GM21619 (cell line): Measurements from ENCODE around the gene SEMA4F.

Experiments
- ATAC-seq: cut with Tn5 transposase; IDR thresholded peaks from one replicate; pipeline ENCODE4 v1.9.1; 2021; ENCODE audit not compliant: unreplicated experiment

Gene SEMA4F

GRCh38 chr2:74659462-74659861 lies 5.4 kb downstream of the SEMA4F start:
- ATAC-seq: no peak

GRCh38 chr2:74668087-74668486 lies 14.0 kb downstream of the SEMA4F start:
- ATAC-seq: no peak

- ATAC-seq: no peak
Measured at GRCh38 chr2:74670263-74670662, 16.2 kb downstream of the SEMA4F start.

DNA sequence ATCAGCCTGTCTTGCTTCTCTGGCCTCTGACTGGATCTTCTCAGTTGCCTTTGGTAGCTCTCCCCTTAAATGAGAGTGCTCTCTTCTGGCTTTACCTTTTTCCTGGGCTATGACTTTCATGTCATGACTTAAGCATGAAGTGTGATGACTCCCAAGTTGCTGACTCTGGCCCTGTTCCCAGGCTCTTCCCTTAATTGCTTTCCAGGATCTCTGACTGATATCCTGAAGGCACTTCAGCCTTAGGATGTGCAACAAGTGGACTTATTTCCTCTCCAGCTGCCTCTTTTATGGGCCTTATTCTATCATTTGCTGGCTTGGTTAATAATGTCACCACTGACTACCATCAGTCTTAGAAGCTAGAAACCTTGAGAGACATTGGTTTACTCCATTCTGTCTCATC lies 17.4 kb downstream of the SEMA4F start:
- no peak for ATAC-seq

DNA sequence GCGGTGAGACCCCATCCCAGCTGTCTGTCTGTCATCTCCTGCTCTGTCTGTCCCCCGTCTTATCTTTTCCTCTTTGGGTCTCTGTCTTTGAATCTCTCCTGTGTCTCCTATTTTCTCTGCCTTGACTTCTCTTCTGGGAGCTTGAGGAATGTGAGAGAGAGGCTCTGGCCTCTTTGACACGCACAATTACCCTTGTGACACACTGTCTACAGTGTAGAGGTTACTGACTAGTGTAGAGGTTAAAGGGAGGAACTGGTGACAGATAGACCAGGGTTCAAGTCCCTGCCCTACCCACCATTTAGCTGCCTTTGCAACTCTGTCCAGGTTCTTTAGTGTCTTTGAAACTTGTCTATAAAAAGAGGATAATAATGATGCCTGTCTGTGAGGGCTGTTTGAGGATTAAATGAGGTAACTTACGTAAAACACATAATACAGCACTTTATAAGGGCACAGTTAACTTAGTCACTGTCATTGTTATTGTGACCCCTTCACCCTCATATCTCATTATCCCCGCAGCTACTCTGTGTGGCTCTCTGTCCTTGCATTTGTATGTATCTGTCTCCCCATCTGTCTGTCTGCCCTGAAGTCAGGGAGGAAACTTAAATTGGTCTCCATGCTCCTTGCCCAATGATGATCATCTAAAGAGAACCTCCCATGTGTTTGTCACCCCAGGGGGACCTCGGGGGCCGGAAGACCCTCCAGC lies 19.9 kb downstream of the SEMA4F start:
- no peak for ATAC-seq

DNA sequence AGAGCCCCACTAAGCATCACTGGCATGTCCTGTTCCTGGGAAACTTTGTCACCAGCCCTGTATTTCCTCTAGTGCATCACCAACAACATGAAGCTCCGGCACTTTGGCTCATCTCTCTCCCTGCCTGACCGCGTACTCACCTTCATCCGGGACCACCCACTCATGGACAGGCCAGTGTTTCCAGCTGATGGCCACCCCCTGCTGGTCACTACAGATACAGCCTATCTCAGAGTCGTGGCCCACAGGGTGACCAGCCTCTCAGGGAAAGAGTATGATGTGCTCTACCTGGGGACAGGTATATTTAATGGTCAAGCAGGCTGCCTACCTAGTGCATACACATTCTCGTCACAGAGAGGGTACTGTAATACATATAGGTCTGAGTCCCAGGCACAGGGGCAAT lies 21.0 kb downstream of the SEMA4F start:
- ATAC-seq: no peak

DNA sequence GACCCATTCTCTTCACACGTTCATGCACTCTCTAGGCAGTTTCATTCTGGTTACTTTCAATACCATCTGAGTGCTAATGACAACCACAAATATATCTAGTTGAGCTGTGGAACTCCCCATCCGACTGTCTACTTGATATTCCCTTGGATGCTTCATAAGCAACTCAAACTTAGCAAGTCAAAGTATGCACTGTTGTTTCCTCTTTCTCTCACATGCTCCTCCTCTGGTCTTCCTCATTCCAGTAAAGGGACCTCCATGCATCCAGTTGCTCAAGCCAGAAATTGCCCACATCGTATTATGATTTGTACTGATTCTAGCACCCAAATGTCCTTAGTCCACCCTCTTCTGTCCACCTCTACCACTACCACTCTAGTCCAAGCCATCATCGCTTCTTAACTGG lies 22.3 kb downstream of the SEMA4F start:
- ATAC-seq: no peak

DNA sequence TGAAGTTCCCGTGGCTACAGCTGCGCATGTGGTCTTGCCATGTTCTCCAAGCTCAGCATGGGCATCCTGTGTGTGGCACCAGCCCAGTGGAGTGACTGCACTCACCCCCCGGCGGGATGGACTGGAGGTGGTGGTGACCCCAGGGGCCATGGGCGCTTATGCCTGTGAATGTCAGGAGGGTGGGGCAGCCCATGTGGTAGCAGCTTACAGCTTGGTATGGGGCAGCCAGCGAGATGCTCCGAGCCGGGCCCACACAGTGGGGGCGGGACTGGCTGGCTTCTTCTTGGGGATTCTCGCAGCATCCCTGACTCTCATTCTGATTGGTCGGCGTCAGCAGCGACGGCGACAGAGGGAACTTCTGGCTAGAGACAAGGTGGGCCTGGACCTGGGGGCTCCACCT lies 25.6 kb downstream of the SEMA4F start:
- ATAC-seq: no peak

GRCh38 chr2:74682501-74682900 lies 28.5 kb downstream of the SEMA4F start:
- ATAC-seq: no peak

DNA sequence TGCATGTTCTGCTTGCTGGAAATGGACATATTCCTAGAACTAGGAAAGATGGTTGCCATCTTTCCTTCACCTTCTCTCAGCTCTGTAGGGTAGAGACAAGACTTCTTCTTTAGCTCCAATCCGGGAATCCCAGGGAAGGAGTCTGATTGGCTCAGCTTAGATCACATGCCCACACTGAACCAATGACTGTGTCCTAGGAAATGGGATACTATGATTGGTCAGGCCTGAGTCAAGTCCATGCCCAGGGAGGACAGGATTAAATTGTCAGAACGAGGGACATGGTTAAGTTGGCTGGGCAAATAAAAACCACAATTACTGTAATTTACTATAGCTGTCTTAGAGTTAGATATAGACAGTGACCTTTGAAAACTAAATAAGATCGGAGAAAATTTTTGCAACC lies 31.4 kb downstream of the SEMA4F start:
- ATAC-seq: no peak

- ATAC-seq: no peak
Measured at GRCh38 chr2:74688881-74689280, 34.8 kb downstream of the SEMA4F start.

DNA sequence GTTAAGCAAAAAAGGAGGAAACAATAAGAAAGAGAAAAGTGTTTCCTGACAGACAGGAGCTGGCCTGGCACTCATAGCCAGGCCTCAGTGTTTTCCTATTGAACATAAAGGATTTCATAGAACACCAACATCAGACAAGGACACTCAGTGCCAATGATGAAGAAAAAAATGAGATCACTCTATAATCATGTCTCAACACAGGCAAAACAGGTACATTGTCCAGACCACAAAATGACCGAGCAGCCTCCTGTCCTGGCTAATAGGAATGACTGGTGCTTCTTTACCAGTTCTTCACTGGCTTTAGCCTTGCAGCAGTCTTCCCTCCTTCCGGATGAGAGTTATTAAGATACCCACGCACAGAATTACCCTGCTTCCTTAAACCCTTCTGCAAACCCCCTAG lies 35.6 kb downstream of the SEMA4F start:
- no peak for ATAC-seq

DNA sequence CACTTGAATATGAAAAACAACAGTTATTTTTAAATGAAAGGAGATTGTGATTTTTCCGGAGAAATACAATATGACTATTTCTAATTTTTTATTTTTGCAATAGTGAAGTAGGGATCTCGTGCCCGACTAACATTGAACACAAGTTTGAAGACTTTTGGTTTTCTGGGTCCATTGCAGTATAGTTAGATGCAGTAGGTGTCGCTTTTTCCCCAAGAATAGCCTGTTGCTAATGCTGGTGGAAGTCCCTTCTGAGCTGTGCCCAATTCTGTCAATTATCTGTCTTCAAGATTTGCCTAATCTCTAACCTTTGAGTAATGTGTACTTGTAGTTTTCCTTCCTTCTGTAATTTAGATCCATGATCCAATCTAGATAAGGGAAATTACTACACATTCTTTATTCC lies 36.5 kb downstream of the SEMA4F start:
- ATAC-seq: peak; percentile 71

DNA sequence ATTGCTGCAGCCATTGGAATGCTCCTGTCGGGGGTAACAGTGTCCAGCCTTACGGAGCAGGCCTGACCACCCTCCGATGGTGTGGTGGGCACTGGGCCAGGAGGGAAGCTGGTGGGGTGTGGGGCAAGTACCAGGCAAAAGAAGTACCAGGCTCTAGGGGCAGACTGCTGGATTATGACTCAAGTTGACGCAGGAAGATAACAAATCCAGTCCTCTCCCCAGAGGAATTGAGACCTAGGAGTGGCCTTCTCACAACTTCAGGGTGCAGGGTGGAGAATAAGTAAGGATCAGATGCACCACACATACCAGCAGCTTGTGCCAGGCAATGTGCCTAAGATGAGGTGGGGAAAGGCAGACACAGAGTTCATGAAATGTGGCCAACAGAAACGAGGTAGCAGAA lies 37.9 kb downstream of the SEMA4F start:
- no peak for ATAC-seq

DNA sequence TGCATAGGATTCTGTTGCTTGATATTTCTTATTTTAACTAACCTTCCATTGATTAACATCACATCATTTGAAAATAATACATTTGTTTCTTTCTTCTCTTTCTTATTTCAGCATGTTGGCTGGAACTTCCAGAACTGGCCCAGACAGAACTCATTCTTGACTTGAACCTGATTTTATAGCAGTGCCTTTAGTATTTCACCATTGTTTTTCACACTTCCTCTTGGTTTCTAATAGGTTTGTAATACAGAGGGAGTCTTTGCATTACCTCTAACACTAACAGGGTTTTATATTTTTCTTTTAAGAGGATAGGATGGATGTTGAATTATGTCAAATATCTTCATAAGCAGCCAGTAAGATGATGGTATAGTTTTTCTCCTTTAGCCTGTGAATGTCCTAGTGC lies 39.2 kb downstream of the SEMA4F start:
- no peak for ATAC-seq

DNA sequence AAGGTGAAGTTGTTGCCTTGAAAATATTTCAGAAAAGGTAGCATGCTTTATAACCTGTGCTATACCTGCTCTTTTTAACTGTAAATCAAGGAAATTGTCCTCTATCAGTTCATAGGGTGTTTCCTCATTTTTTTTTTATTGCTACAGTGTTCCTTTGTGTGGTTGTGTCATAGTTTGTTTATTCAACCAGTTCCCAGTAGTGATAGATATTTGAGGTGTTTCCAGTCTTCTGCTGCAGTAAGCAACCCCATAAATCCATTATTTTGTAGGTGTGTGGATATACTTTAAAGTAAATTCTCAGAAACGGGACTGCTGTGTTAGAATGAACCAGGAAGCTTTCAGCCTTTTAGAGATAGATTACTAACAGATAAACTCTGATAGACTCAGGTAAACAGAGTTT lies 39.6 kb downstream of the SEMA4F start:
- no peak for ATAC-seq

- no peak for ATAC-seq
Measured at GRCh38 chr2:74694281-74694680, 40.2 kb downstream of the SEMA4F start.

DNA sequence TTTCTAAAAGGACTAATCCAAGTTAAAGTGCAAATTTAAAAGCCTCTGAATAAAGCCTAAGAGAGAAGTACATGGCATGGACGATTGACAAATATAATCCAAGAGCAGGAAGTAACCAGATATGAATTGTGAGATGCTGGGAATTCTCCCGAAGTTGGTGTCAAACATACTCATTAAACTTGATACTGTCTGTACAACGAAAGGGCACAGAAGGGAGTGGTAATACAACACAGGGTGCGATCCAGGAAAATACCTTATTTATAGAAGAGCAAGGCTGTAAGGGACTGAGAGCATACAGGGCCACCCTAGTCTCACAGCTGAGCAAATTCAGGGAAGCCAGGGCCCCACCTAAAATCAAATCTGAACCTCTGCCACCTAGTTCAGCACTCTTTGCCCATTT lies 41.6 kb downstream of the SEMA4F start:
- no peak for ATAC-seq

GRCh38 chr2:74696829-74697228 lies 42.8 kb downstream of the SEMA4F start:
- ATAC-seq: no peak

DNA sequence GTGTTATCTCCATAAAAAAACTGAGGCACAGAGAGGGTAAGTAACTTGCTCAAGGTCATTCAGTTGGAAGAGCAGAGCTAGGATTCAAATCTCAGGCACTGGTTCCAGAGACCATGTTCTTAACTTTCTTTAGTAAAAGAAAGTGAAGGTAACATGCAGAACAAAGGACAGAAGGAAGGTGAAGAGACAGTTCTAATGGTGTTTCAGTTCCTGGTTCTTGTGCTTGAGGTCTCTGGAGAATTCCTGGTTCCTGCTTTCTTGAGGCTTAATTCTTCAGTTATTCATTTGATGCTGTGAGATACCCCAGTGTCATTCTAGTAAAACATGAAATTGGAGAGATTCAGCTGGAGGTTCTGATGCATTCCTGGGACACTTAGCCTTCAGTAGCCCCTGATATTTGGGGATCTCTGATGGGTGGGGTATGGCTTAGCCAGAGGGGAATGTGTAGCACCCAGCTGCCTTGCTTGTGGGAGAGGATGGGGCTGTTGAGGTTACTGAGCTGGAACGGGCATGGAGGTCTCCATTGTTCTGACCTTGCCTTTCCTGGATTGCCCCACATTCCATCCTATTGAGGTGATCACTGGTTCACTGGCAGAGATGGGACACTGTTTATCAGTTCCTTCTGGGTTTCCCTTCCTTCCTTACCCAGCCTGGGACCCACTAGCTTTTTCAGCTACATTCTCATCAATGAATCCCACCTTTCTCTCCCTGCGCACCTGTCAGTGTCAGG lies 46.8 kb downstream of the SEMA4F start:
- no peak for ATAC-seq

DNA sequence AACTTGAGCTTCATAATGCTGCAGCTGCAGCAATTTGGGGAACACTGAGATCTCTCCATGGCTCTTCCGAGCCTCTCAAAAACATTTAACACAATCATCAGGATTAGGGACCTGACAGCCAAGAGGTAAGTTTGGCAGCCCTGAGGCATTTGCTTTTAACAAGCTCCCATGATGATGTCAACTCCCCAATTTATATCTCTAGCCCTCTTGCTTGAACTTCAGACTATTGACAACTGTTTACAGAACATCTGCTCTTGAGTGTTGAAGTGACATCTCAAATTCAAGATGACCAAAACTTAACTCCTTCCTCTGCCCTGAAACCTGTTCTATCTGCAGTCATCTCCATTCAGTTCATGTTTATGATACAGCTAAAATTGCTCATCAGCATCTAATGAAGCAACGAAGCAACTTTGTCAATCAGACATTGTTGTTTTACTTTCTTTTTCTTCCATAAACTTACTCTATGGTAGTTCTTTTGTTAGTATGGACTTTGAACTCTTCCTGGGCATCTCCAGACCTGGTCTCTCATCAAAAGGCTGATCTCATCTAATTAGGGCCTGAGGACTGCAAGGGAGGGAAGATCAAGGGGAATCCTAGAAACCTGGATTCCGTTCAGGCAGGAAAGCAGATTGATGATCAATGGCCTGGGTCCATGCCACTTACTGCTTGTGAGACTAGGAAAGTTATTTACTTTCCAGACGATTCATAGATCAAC lies 48.1 kb downstream of the SEMA4F start:
- no peak for ATAC-seq

GRCh38 chr2:74703373-74703772 lies 49.3 kb downstream of the SEMA4F start:
- no peak for ATAC-seq
